DOHH2 (cell line): ENCODE data around the gene VSX1.

Source experiments
- CTCF ChIP-seq: fragments of 200-600 bp; sonication (generic); IDR thresholded peaks from one replicate; pipeline ENCODE4 v1.5.1; 2014; ENCODE audit warnings: antibody characterized with exemption, mild to moderate bottlenecking, low read depth, low read length; ENCODE audit not compliant: poor library complexity, severe bottlenecking
- EZH2phosphoT487 ChIP-seq: fragments of 200-600 bp; sonication (generic); IDR thresholded peaks from 2 replicates; pipeline ENCODE4 v1.6.1; 2017; ENCODE audit warnings: borderline replicate concordance, mild to moderate bottlenecking, antibody characterized with exemption, low read length, moderate library complexity, mixed read lengths

- TF ChIP-seq CTCF: no peak
- no peak for TF ChIP-seq EZH2phosphoT487
These were observed 50.7 kb downstream of the VSX1 start for GRCh38 chr20:25031241-25031640.
